CD14-positive monocyte (primary cell): ENCODE data around the gene GAL. TPM values are rescaled to one million over a fixed set of nuclear protein-coding genes. Genes with fewer than 3 reads are reported as not detected.

Experiments used
- DNase-seq, 3 donors: peaks; one replicate each; pipeline ENCODE4 v3.0.0-alpha.2; 2011 to 2022
- H2AFZ ChIP-seq: 2 replicates; pipeline ENCODE4 v1.6.0; 2012; ENCODE audit warnings: mild to moderate bottlenecking, low read depth, low read length, inconsistent platforms; ENCODE audit not compliant: insufficient read depth, poor library complexity, severe bottlenecking
- H3K27ac ChIP-seq, 2 donors: 1 replicate in 1 of 2; 2 replicates in 1 of 2; pipeline ENCODE4 v1.5.1; 2012 to 2013; ENCODE audit warnings: low read length in 2 of 2, control low read depth in 1 of 2, inconsistent platforms in 1 of 2, low read depth in 1 of 2, mild to moderate bottlenecking in 1 of 2
- H3K27me3 ChIP-seq, 2 donors: one replicate each; pipeline versions ENCODE4 v1.6.0 to v1.6.1; 2011 to 2013; ENCODE audit warnings: low read length in 2 of 2; ENCODE audit not compliant: control insufficient read depth in 2 of 2, insufficient read depth in 2 of 2
- H3K36me3 ChIP-seq, 2 donors: replicated peaks in 1 of 2; 1 replicate in 1 of 2; 2 replicates in 1 of 2; pipeline versions ENCODE4 v1.5.1 to v1.6.1; 2012 to 2013; ENCODE audit warnings: low read length in 2 of 2, control low read depth in 1 of 2, inconsistent platforms in 1 of 2, mild to moderate bottlenecking in 1 of 2; ENCODE audit not compliant: insufficient read depth in 2 of 2, control insufficient read depth in 1 of 2
- H3K4me1 ChIP-seq, 2 donors: 1 replicate in 1 of 2; 2 replicates in 1 of 2; pipeline versions ENCODE4 v1.5.1 to v1.6.1; 2012 to 2013; ENCODE audit warnings: low read length in 2 of 2, control low read depth in 1 of 2, inconsistent platforms in 1 of 2, mild to moderate bottlenecking in 1 of 2, moderate library complexity in 1 of 2; ENCODE audit not compliant: insufficient read depth in 2 of 2, control insufficient read depth in 1 of 2
- H3K4me2 ChIP-seq: replicated peaks from 2 replicates; pipeline ENCODE3; 2012; ENCODE audit warnings: low read length, moderate library complexity, mild to moderate bottlenecking; ENCODE audit not compliant: poor library complexity, severe bottlenecking; ENCODE audit errors: extremely low read depth
- H3K4me3 ChIP-seq, 3 experiments: fragments of 200-600 bp in 1 of 3; sonication (generic) in 1 of 3; replicated peaks in 1 of 3; 1 replicate in 2 of 3; 2 replicates in 1 of 3; pipeline ENCODE4 v1.5.1; 2011 to 2013; ENCODE audit warnings: low read length in 3 of 3, mild to moderate bottlenecking in 3 of 3, control low read depth in 2 of 3, low read depth in 2 of 3, inconsistent platforms in 1 of 3, moderate library complexity in 1 of 3
- H3K79me2 ChIP-seq: 2 replicates; pipeline ENCODE4 v1.6.0; 2012; ENCODE audit warnings: mild to moderate bottlenecking, control low read depth, inconsistent platforms, low read length, moderate library complexity; ENCODE audit not compliant: insufficient read depth
- H3K9ac ChIP-seq: 2 replicates; pipeline ENCODE4 v1.6.0; 2017; ENCODE audit warnings: low read length, mild to moderate bottlenecking; ENCODE audit not compliant: insufficient read depth, poor library complexity, severe bottlenecking
- H3K9me3 ChIP-seq, 2 donors: replicated peaks in 1 of 2; 1 replicate in 1 of 2; 2 replicates in 1 of 2; pipeline versions ENCODE4 v1.5.1 to v1.6.1; 2012 to 2013; ENCODE audit warnings: low read length in 2 of 2, control low read depth in 1 of 2; ENCODE audit not compliant: control insufficient read depth in 1 of 2, insufficient read depth in 1 of 2
- H4K20me1 ChIP-seq: 2 replicates; pipeline ENCODE4 v1.6.0; 2012; ENCODE audit warnings: mild to moderate bottlenecking, low read length, control low read depth, moderate library complexity; ENCODE audit not compliant: insufficient read depth
- H3K27ac Mint-ChIP-seq, 7 donors: one replicate each; pipeline ENCODE4 v1.8.0; 2020; ENCODE audit warnings: mild to moderate bottlenecking in 7 of 7, mixed read lengths in 7 of 7, moderate library complexity in 6 of 7, inconsistent platforms in 2 of 7
- H3K27me3 Mint-ChIP-seq, 3 donors: one replicate each; pipeline ENCODE4 v1.8.0; 2021 to 2022; ENCODE audit warnings: low read depth in 3 of 3, mild to moderate bottlenecking in 3 of 3, mixed read lengths in 3 of 3, moderate library complexity in 3 of 3, inconsistent platforms in 1 of 3
- H3K36me3 Mint-ChIP-seq, 2 donors: one replicate each; pipeline ENCODE4 v1.8.0; 2020; ENCODE audit warnings: mixed read lengths in 2 of 2, inconsistent platforms in 1 of 2, mild to moderate bottlenecking in 1 of 2
- H3K4me1 Mint-ChIP-seq: one replicate; pipeline ENCODE4 v1.8.0; 2020; ENCODE audit warnings: mild to moderate bottlenecking, mixed read lengths
- H3K4me3 Mint-ChIP-seq, 2 donors: one replicate each; pipeline ENCODE4 v1.8.0; 2020; ENCODE audit warnings: mild to moderate bottlenecking in 2 of 2, mixed read lengths in 2 of 2, moderate library complexity in 1 of 2
- H3K9me3 Mint-ChIP-seq, 7 donors: one replicate each; pipeline ENCODE4 v1.8.0; 2020 to 2022; ENCODE audit warnings: mixed read lengths in 7 of 7, mild to moderate bottlenecking in 6 of 7, moderate library complexity in 6 of 7, inconsistent platforms in 2 of 7
- WGBS: methylation state at CpG from one replicate; pipeline ENCODE4 v1.1.5; 2013; ENCODE audit warnings: missing lambda C conversion rate; ENCODE audit not compliant: insufficient coverage; 5-methylcytosine and 5-hydroxymethylcytosine counted together
- intact Hi-C, 2 donors: fragments of 100-400 bp; cut with micrococcal nuclease; formaldehyde crosslinking; loops; one replicate each; pipeline versions ENCODE4 v1.15.0 to v1.15.1; 2023
- polyA plus RNA-seq, 3 donors: library from polyadenylated mRNA; depleted of rRNA in 1 of 3; unstranded in 2 of 3; stranded (reverse) in 1 of 3; fragments of 300-500 nt in 2 of 3; fragments of >200 nt in 1 of 3; fragmentation: Illumina TruSeq in 2 of 3; gene quantifications; 1 replicate in 2 of 3; 2 replicates in 1 of 3; pipeline ENCODE4 v1.2.3, GENCODE V29; 2012 to 2021
- TF ChIP-seq, protein P1 (sequence below): fragments of 200-600 bp; IDR thresholded peaks from one replicate; pipeline ENCODE4 v1.8.0; 2022; ENCODE audit warnings: antibody characterized with exemption, mild to moderate bottlenecking

GAL gene
- polyA plus RNA-seq, 3 donors, result not detected

GRCh38 chr11:68724293-68724692 lies 39.9 kb downstream of the GAL start:
- peak overlapping the region in 1 of 2 donors; percentile 6 for H3K4me3 Mint-ChIP-seq
- no peaks in the 10 kb centered on the region for H4K20me1 ChIP-seq
- no peaks in the 10 kb centered on the region for H3K9me3 ChIP-seq
- TF ChIP-seq, protein P1, sequence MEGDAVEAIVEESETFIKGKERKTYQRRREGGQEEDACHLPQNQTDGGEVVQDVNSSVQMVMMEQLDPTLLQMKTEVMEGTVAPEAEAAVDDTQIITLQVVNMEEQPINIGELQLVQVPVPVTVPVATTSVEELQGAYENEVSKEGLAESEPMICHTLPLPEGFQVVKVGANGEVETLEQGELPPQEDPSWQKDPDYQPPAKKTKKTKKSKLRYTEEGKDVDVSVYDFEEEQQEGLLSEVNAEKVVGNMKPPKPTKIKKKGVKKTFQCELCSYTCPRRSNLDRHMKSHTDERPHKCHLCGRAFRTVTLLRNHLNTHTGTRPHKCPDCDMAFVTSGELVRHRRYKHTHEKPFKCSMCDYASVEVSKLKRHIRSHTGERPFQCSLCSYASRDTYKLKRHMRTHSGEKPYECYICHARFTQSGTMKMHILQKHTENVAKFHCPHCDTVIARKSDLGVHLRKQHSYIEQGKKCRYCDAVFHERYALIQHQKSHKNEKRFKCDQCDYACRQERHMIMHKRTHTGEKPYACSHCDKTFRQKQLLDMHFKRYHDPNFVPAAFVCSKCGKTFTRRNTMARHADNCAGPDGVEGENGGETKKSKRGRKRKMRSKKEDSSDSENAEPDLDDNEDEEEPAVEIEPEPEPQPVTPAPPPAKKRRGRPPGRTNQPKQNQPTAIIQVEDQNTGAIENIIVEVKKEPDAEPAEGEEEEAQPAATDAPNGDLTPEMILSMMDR, result no peak
- DNase-seq, result peak; percentile 34 to 59 (median 38)
- no peak overlapping the region for H3K27ac ChIP-seq
- H3K4me3 ChIP-seq, result no peak overlapping the region
- H3K4me1 ChIP-seq, result peaks cover 0 to 3% of the 10 kb centered on the region in 2 donors
- no peaks in the 10 kb centered on the region for H3K27me3 ChIP-seq
- intact Hi-C loops, result no loop called here
- H3K79me2 ChIP-seq, result no peaks in the 10 kb centered on the region
- H3K9ac ChIP-seq, result no peak overlapping the region
- H2AFZ ChIP-seq, result no peak overlapping the region
- H3K27ac Mint-ChIP-seq, result peak overlapping the region in 1 of 7 donors; percentile 4
- H3K9me3 Mint-ChIP-seq, result peaks cover 0 to 13% (median 10%) of the 10 kb centered on the region in 7 donors
- H3K36me3 ChIP-seq, result peaks cover 0 to 10% of the 10 kb centered on the region in 2 donors
- 32% methylated on average over 2 of the region's 4 CpGs for WGBS
- no peak overlapping the region for H3K4me2 ChIP-seq
- peaks cover 6% of the 10 kb centered on the region for H3K4me1 Mint-ChIP-seq
- peaks cover 15 to 18% of the 10 kb centered on the region in 2 donors for H3K36me3 Mint-ChIP-seq
- peaks cover 0 to 2% (median 0%) of the 10 kb centered on the region in 3 donors for H3K27me3 Mint-ChIP-seq

DNA sequence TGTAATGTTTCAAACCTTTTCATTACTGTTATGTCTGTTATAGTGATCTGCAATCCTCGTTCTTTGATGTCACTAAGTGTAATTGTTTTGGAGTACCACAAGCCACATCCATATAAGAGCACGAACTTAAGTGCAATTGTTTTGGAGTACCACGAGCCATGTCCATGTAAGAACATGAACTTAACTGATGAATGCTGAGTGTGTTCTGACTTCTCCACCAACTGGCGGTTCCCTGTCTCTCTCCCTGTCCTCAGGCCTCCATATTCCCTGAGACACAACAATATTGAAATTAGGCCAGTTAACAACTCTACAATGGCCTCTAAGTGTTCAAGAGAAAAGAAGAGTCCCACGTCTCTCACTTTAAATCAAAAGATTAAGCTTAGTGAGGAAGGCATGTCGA lies 43.4 kb downstream of the GAL start:
- Mint-ChIP-seq H3K9me3 (no peaks in the 10 kb centered on the region), H3K4me3 (no peak overlapping the region), H3K27ac (no peak overlapping the region), H3K36me3 (peaks cover 9% of the 10 kb centered on the region in 2 donors), H3K4me1 (peaks cover 11% of the 10 kb centered on the region), H3K27me3 (peaks cover 0 to 2% (median 0%) of the 10 kb centered on the region in 3 donors)
- Histone ChIP-seq H3K9ac (no peak overlapping the region), H2AFZ (no peak overlapping the region), H3K27ac (no peak overlapping the region), H3K4me2 (no peak overlapping the region), H4K20me1 (no peaks in the 10 kb centered on the region), H3K79me2 (no peaks in the 10 kb centered on the region), H3K36me3 (no peaks in the 10 kb centered on the region), H3K4me1 (peaks cover 0 to 3% of the 10 kb centered on the region in 2 donors), H3K4me3 (no peak overlapping the region), H3K27me3 (no peaks in the 10 kb centered on the region), H3K9me3 (no peaks in the 10 kb centered on the region)
- no peak for DNase-seq
- intact Hi-C loops, result no loop called here
- no CpG with 5 or more reads among the region's 6 CpGs for WGBS
- TF ChIP-seq, protein P1, result no peak
